Upper lobe of right lung (tissue), 1 donor: ENCODE measurements around the gene ALK. TPM values are rescaled to one million over a fixed set of nuclear protein-coding genes. Genes with fewer than 3 reads are reported as not detected.

Source experiments
- ATAC-seq: fragments of 200-7000 bp; cut with Tn5 transposase; one replicate; pipeline ENCODE4 v1.9.1; 2020; ENCODE audit warnings: mild to moderate bottlenecking, moderate library complexity
- DNase-seq: peaks from one replicate; pipeline ENCODE4 v3.0.0-alpha.2; 2020
- H3K27ac ChIP-seq: fragments of 200-600 bp; one replicate; pipeline ENCODE4 v1.8.0; 2022
- H3K27me3 ChIP-seq: fragments of 200-600 bp; one replicate; pipeline ENCODE4 v1.8.0; 2022; ENCODE audit warnings: mild to moderate bottlenecking
- H3K36me3 ChIP-seq: fragments of 200-600 bp; one replicate; pipeline ENCODE4 v1.8.0; 2022
- H3K4me1 ChIP-seq: fragments of 200-600 bp; one replicate; pipeline ENCODE4 v1.8.0; 2022
- H3K4me3 ChIP-seq: fragments of 200-600 bp; one replicate; pipeline ENCODE4 v1.8.0; 2022; ENCODE audit warnings: mild to moderate bottlenecking
- H3K9me3 ChIP-seq: fragments of 200-600 bp; one replicate; pipeline ENCODE4 v1.8.0; 2022
- CTCF ChIP-seq: fragments of 200-600 bp; IDR thresholded peaks from one replicate; pipeline ENCODE4 v1.8.0; 2022; ENCODE audit warnings: antibody characterized with exemption
- intact Hi-C: fragments of 100-400 bp; cut with DNase I; formaldehyde crosslinking; loops from one replicate; pipeline ENCODE4 v1.11.0; 2022
- total RNA-seq: library from RNA; stranded (reverse); fragmentation: NEBNext Ultra II Directional; extraction: Animal tissue kit (Norgen Biotek cat#: 25700); gene quantifications from one replicate; pipeline ENCODE4 v1.2.1, GENCODE V29; 2021
- donor health status: DM: no; HTN: yes; CAD: no; lungs with severe emphysema.

The ALK gene
- total RNA-seq, 1 donor from 2014 or later = not detected

- no peak for TF ChIP-seq CTCF
- intact Hi-C loops = no loop called here
- Histone ChIP-seq H3K27ac (no peak overlapping the region), H3K4me3 (no peak overlapping the region), H3K36me3 (no peaks in the 10 kb centered on the region), H3K27me3 (peaks cover 5% of the 10 kb centered on the region), H3K9me3 (no peaks in the 10 kb centered on the region), H3K4me1 (no peaks in the 10 kb centered on the region)
- ATAC-seq (no peak), DNase-seq (no peak)
Measured at GRCh38 chr2:29323961-29324360, 597.4 kb downstream of the ALK start.

GRCh38 chr2:29323301-29323700 lies 598.1 kb downstream of the ALK start:
- DNase-seq = no peak
- intact Hi-C loops = no loop called here
- TF ChIP-seq CTCF = no peak
- H3K27ac ChIP-seq = no peak overlapping the region
- H3K36me3 ChIP-seq = no peaks in the 10 kb centered on the region
- no peaks in the 10 kb centered on the region for H3K9me3 ChIP-seq
- ATAC-seq = no peak
- H3K4me1 ChIP-seq = no peaks in the 10 kb centered on the region
- H3K4me3 ChIP-seq = no peak overlapping the region
- H3K27me3 ChIP-seq = peaks cover 5% of the 10 kb centered on the region

GRCh38 chr2:29322011-29322410 lies 599.4 kb downstream of the ALK start:
- Histone ChIP-seq H3K4me3 (no peak overlapping the region), H3K27me3 (peaks cover 5% of the 10 kb centered on the region), H3K27ac (no peak overlapping the region), H3K36me3 (no peaks in the 10 kb centered on the region), H3K9me3 (no peaks in the 10 kb centered on the region), H3K4me1 (no peaks in the 10 kb centered on the region)
- ATAC-seq = no peak
- intact Hi-C loops = no loop called here
- DNase-seq = no peak
- TF ChIP-seq CTCF = no peak

- TF ChIP-seq CTCF = no peak
- H3K9me3 ChIP-seq = no peaks in the 10 kb centered on the region
- peaks cover 5% of the 10 kb centered on the region for H3K27me3 ChIP-seq
- no peak for DNase-seq
- intact Hi-C loops = no loop called here
- H3K4me1 ChIP-seq = no peaks in the 10 kb centered on the region
- ATAC-seq = peak; percentile 80
- no peak overlapping the region for H3K4me3 ChIP-seq
- H3K36me3 ChIP-seq = no peaks in the 10 kb centered on the region
- no peak overlapping the region for H3K27ac ChIP-seq
Measured at GRCh38 chr2:29317801-29318485, 603.4 kb downstream of the ALK start.

- Histone ChIP-seq H3K9me3 (no peaks in the 10 kb centered on the region), H3K4me3 (no peak overlapping the region), H3K36me3 (no peaks in the 10 kb centered on the region), H3K27ac (no peak overlapping the region), H3K4me1 (no peaks in the 10 kb centered on the region), H3K27me3 (peaks cover 5% of the 10 kb centered on the region)
- intact Hi-C loops = no loop called here
- ATAC-seq = peak; percentile 74
- no peak for DNase-seq
- TF ChIP-seq CTCF = peak; percentile 16
Measured at GRCh38 chr2:29317077-29317517, 604.3 kb downstream of the ALK start.
